ENCODE results near the gene LSM12. TPM values are rescaled to one million over a fixed set of nuclear protein-coding genes. Genes with fewer than 3 reads are reported as not detected.
A peak's percentile ranks its signal among the peaks of the same experiment; 100 is the strongest.

The LSM12 gene
- polyA plus RNA-seq, 1 of the 3 experiments (the other 2 are of a cell fraction), result 26.6 TPM

- Histone ChIP-seq H4K20me1 (ENCODE audit: insufficient read depth) (no peaks in the 10 kb centered on the region), H2AFZ (ENCODE audit: low read depth) (no peak overlapping the region), H3K36me3 (replicated peaks in 1 of 2; ENCODE audit: control insufficient read depth in 1 of 2, insufficient read depth in 2 of 2, low read length in 1 of 2) (peaks cover 13 to 23% of the 10 kb centered on the region in 2 experiments), H3K9ac (no peak overlapping the region), H3K9me3 (no peaks in the 10 kb centered on the region), H3F3A (replicated peaks; ENCODE audit: insufficient read depth) (peaks cover 9% of the 10 kb centered on the region), H3K4me3 (ENCODE audit: low read depth in 2 of 2, low read length in 1 of 2) (no peak overlapping the region), H3K4me1 (ENCODE audit: control insufficient read depth in 1 of 2, insufficient read depth in 2 of 2, low read depth in 1 of 2, low read length in 1 of 2) (peaks cover 0 to 32% of the 10 kb centered on the region in 2 experiments; a peak in 2 of 4 replicates), H3K9me2 (no peaks in the 10 kb centered on the region), H3K27me3 (ENCODE audit: insufficient read depth) (no peaks in the 10 kb centered on the region), H3K79me2 (ENCODE audit: insufficient read depth) (no peaks in the 10 kb centered on the region), H3K27ac (ENCODE audit: low read depth in 2 of 2, low read length in 1 of 2) (peak overlapping the region in 1 of 2 experiments; percentile 92; a peak in 2 of 4 replicates), H3K4me2 (no peak overlapping the region)
- ChIA-PET POLR2A (no interaction called here), CTCF (interaction anchor here (0.7 to 4.0 kb wide), 9 partner anchors 9 to 145 kb away, joined by 3 to 26 read pairs (median 4); partner anchors contain the start of gene TMEM101)
- DNase-seq, result no peak
- TF ChIP-seq MAX (IDR thresholded peaks at IDR 0.05; ENCODE audit: low read depth) (no peak), FOXJ3 (CRISPR knock-in tag; IDR thresholded peaks at IDR 0.05) (no peak), EP300 (IDR thresholded peaks at IDR 0.05; ENCODE audit: borderline replicate concordance in 1 of 2, low read depth in 1 of 2, low read length in 1 of 2) (no peak), POLR2AphosphoS5 (IDR thresholded peaks at IDR 0.05; ENCODE audit: low read depth, low read length) (0 out of 2 replicates have a peak, but pooled peaks have one; percentile 2)
- WGBS (ENCODE audit: low lambda C conversion rate), result 93% methylated on average over 14 of the region's 22 CpGs
These were observed 42.8 kb downstream of the LSM12 start for GRCh38 chr17:44023545-44024270.

- POLR2A ChIA-PET, result no interaction called here
- TF ChIP-seq FOXJ3 (CRISPR knock-in tag; IDR thresholded peaks at IDR 0.05) (no peak), POLR2AphosphoS5 (IDR thresholded peaks at IDR 0.05; ENCODE audit: low read depth, low read length) (no peak), REST (IDR thresholded peaks at IDR 0.05; ENCODE audit: low read depth, low read length) (no peak), TAF1 (IDR thresholded peaks at IDR 0.05; ENCODE audit: borderline replicate concordance, low read depth, low read length) (no peak), IRF3 (IDR thresholded peaks at IDR 0.05; ENCODE audit: low read depth, low read length) (no peak), ELF1 (IDR thresholded peaks at IDR 0.05) (no peak), RCOR1 (IDR thresholded peaks at IDR 0.05; ENCODE audit: low read length) (no peak), CHD2 (IDR thresholded peaks at IDR 0.05; ENCODE audit: low read length, partially characterized antibody) (no peak), PBX3 (IDR thresholded peaks at IDR 0.05) (no peak), ZBTB33 (IDR thresholded peaks at IDR 0.05; ENCODE audit: borderline replicate concordance, low read depth) (no peak), GATA2 (CRISPR knock-in tag; IDR thresholded peaks at IDR 0.05) (no peak), MXI1 (IDR thresholded peaks at IDR 0.05; ENCODE audit: low read depth, low read length) (no peak), EP300 (IDR thresholded peaks at IDR 0.05; ENCODE audit: borderline replicate concordance in 1 of 2, low read depth in 1 of 2, low read length in 1 of 2) (no peak), SIN3A (IDR thresholded peaks at IDR 0.05; ENCODE audit: borderline replicate concordance, low read depth, low read length) (no peak), FOXM1 (IDR thresholded peaks at IDR 0.05; ENCODE audit: low read depth) (no peak)
These were observed 44.2 kb downstream of the LSM12 start for GRCh38 chr17:44022246-44022645.

More at GRCh38 chr17:44022246-44022645, 44.2 kb downstream of the LSM12 start:
- Histone ChIP-seq H3K4me1 (ENCODE audit: control insufficient read depth in 1 of 2, insufficient read depth in 2 of 2, low read depth in 1 of 2, low read length in 1 of 2) (peaks cover 0 to 32% of the 10 kb centered on the region in 2 experiments; a peak in 2 of 4 replicates), H2AFZ (ENCODE audit: low read depth) (no peak overlapping the region), H3K27ac (ENCODE audit: low read depth in 2 of 2, low read length in 1 of 2) (no peak overlapping the region), H3K36me3 (replicated peaks in 1 of 2; ENCODE audit: control insufficient read depth in 1 of 2, insufficient read depth in 2 of 2, low read length in 1 of 2) (peaks cover 7 to 20% of the 10 kb centered on the region in 2 experiments), H4K20me1 (ENCODE audit: insufficient read depth) (no peaks in the 10 kb centered on the region), H3F3A (replicated peaks; ENCODE audit: insufficient read depth) (peaks cover 9% of the 10 kb centered on the region), H3K9ac (no peak overlapping the region), H3K4me3 (ENCODE audit: low read depth in 2 of 2, low read length in 1 of 2) (no peak overlapping the region), H3K27me3 (ENCODE audit: insufficient read depth) (no peaks in the 10 kb centered on the region), H3K9me3 (no peaks in the 10 kb centered on the region), H3K79me2 (ENCODE audit: insufficient read depth) (no peaks in the 10 kb centered on the region), H3K4me2 (no peak overlapping the region), H3K9me2 (no peaks in the 10 kb centered on the region)
- CTCF ChIA-PET, result interaction anchor here (1.0 to 4.0 kb wide), 4 partner anchors 8 to 20 kb away, joined by 3 to 26 read pairs (median 4); partner anchors contain the start of gene TMEM101
- no peak for DNase-seq
- WGBS (ENCODE audit: low lambda C conversion rate), result 97% methylated on average over 2 of the region's 2 CpGs
